HG02973 (cell line): ENCODE results near the gene NR2F6.
"Not testable (repeated sequence)": the region's sequence is repeated elsewhere in the genome, so short reads cannot be mapped to it uniquely, and the experiment has no call there.

Source experiments
- ATAC-seq: cut with Tn5 transposase; IDR thresholded peaks from one replicate; pipeline ENCODE4 v1.9.1; 2021; ENCODE audit warnings: moderate library complexity; ENCODE audit not compliant: unreplicated experiment

NR2F6 gene

DNA sequence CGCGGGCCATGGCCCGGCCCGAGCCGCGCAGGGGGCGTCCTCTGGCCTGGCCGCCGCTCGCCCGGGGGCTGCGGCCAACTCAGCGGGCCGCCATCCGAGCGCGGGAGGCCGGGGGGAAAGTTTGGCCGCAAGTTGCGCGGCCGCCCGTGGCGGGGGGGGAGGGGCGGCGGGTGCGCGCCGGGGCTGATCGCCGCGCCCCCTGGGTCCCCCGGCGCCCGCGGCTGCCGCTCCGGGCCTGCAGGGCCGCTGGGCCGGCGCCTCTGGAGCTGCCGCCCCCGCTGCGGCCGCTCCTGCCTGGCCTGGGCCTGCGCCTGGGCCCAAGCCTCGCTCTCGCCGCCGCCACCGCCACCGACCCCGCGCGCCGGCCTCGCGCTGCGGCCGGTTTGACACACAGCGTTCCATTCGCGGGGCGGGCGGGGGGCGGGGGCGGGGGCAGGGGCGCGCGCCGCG is at the start of gene NR2F6:
Gene NR2F6 (minus strand): TSS at position 385 of the 450 bp plus-strand sequence. CDS start 699 bp downstream, outside the sequence.
- peak; percentile 12 for ATAC-seq

DNA sequence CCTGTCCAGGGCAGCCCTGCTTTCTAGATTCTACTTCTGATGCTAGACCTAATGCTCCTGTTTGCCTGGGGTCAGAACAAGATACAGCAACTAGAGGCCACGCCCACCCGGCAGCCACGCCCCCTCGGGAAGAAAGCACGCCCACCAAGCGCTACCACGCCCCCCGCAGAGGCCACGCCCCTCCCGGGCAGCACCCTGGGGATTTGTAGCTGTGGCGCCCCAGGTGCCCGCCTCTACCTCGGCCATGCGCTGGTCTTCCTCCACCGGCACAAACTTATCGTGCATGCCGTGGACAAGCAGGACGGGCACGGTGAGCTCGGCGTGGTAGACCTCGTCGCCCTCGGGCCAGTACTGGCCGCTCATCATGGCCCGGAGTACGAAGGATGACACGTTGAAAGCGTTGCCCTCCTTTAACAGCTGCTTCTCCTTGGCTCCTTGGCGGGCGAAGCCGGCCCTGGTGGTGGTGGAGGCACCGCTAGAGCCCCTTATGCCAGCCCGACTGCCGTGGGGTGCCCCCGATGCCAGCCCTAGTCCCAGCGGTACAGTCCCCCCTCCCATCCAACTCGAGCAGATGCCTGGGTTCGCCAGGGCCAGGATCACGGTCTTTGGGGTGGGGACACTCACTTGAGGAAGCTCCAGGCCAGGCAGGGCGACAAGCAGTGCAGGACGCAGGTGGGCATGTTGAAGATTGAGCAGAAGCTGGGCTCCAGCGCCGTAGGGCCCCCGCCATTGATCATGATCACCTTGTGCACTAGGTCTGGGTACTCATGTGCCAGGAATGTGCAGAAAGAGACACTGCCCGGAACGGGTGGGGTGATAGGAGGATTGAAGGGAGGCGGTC is 48.6 kb upstream of the NR2F6 start:
- no peak for ATAC-seq

DNA sequence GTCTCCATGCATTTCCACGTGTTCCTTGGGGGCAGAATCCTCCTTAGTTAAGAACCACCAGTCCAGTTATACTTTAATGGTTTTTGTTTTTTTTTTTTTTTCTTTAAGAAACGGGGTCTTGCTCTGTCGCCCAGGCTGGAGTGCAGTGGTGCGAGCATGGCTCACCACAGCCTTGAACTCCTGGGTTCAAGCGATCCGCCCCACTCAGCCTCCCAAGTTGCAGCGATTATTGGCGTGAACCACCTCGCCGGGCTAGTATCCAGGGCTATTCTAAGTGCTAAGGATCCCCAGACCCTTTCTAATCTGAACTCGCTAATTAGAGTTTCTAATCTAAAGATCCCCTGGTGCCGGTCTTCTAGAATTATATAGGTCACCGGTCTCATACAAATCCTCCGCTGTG is 47.9 kb upstream of the NR2F6 start:
- ATAC-seq: no peak

DNA sequence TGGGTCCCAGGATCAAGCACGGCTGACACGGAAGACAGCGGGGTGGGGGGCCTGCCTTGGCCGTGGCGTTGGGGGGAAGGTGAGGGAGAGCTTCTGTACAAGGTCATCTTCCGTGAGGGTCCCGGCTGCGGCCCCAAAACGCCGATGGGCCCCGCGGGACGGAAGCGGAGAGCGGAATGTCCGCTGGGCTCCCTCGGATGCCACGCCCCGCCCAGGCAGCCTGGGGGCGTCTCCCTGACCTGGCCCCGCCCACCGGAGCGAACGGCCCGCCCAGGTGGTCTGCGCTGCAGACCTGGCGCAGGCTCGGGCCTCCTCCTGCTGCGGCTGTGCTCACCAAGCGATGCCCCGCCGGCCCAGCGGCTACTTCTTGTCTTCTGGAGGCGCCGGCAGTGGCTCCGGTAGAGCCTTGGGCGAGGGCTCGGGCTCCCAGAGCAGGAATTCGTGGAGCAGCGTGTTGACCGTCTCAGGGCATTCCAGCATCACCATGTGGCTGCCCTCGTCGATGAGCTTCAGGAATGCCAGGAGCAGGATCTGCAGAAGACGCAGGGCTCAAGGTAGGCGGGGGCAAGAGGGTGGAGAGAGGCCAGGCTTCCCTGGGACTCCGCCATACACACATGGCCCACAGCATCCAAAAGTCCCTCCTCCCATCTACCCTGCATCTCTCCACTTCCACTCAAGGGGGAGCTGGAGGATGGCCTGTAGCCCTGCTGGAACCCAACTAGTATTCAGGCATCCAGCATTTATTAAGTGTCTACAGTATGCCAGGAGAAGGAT is 46.8 kb upstream of the NR2F6 start:
- ATAC-seq: peak; percentile 78

DNA sequence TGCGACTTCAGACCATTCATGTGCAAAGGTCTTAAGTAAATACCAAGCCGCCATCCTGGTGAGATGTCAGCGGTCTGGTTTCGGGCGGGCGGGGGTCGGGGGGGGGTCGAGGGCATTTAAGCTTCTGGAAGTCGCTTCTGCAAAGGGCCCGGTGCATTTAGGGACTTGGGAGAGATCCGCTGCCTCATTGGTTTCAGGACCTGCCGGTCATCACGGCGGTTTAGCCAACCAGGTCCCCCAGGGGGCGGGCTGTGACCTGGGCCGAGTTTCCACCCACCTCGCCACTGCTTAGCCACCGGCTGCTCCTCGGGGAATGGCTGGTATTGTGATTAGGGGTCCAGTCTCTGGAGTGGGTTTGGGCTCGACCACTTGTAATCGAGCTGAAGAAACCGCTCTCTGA is 43.8 kb upstream of the NR2F6 start:
- ATAC-seq: no peak

- no peak for ATAC-seq
Measured at GRCh38 chr19:17286752-17287151, 41.0 kb upstream of the NR2F6 start.

- no peak for ATAC-seq
Measured at GRCh38 chr19:17286263-17286662, 40.5 kb upstream of the NR2F6 start.

GRCh38 chr19:17285415-17286135 is 39.9 kb upstream of the NR2F6 start:
- ATAC-seq: no peak

DNA sequence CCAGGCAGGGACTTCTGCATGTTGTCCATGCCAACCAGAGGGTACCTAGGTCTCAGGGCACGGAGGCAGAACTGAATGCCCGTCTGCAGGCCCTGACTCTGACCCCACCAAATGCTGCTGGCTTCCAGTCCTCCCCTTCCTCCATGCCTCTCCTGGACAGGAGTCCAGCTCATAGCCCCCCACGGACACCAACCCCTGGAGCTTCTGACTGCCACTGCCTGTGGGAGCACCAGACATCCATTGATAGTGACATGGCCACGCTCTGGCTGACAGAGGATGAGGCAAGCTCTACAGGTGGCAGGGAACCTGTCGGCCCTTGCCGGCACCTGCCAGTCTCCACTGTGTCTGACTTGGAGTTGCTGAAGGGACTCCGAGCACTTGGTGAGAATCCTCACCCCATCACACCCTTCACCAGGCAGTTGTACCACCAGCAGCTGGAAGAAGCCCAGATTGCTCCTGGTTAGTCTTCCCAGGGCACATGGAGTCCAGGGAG is 37.8 kb upstream of the NR2F6 start:
- ATAC-seq: no peak

GRCh38 chr19:17282488-17283125 is 36.9 kb upstream of the NR2F6 start:
- ATAC-seq: peak; percentile 58

DNA sequence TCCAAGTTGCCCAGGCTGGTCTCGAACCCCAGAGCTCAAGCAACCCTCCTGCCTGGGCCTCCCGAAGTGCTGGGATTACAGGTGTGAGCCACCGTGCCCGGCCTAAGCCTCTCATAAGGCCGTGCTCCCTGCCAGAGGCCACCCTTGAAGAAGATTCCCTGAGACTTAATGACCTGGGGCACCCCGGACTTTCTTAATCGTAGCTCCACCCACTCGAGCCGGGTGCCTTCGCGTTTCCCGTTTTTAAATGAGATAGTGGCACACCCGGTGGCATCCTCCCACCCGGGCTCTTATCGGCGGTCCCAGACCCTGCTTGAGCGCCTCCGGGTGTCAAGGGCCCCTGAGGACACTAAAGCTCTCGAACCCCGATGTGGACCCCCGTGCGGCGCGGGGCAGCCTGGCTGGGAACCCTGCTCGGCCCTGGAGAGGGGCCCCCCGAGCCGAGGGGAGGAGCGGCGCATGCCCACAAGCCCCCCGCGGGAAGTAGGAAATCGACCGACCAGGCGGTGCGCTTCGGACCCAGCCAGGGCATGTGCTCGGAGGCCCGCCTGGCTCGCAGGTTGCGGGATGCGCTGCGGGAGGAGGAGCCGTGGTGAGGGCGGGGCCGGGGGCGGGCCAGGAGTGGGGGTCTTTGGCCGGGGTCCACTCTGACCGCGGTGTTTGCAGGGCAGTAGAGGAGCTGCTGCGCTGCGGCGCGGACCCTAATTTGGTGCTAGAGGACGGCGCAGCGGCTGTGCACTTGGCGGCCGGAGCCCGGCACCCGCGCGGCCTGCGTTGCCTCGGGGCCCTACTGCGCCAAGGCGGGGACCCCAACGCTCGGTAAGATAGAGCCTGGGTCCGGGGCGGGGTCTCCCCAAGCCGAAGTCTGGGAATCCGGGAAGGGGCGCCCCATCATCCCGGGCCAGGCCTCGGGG is 35.9 kb upstream of the NR2F6 start, which contains the start of gene ANKLE1:
Gene ANKLE1 (plus strand): TSS at position 511 of the 914 bp plus-strand sequence. CDS start 20 bp downstream, at position 531.
- ATAC-seq: no peak

DNA sequence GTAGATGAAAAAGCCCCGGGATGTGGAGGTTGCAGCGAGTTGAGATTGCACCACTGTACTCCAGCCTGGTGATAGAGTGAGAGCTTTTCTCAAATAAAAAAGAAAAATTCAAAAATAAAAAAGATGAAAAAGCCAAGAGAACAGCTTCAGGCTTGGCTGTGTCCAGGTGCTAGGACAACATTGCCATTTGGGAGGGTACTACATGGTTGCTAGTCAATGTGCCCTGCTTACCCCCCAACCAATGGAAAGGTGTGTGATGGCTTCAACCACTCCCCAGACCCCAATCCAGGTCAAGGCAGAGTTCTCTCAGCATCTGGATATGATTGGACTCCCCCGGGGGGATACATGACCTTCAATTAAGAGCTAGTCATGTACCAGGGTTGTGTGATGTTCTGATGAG is 33.7 kb upstream of the NR2F6 start:
- no peak for ATAC-seq

DNA sequence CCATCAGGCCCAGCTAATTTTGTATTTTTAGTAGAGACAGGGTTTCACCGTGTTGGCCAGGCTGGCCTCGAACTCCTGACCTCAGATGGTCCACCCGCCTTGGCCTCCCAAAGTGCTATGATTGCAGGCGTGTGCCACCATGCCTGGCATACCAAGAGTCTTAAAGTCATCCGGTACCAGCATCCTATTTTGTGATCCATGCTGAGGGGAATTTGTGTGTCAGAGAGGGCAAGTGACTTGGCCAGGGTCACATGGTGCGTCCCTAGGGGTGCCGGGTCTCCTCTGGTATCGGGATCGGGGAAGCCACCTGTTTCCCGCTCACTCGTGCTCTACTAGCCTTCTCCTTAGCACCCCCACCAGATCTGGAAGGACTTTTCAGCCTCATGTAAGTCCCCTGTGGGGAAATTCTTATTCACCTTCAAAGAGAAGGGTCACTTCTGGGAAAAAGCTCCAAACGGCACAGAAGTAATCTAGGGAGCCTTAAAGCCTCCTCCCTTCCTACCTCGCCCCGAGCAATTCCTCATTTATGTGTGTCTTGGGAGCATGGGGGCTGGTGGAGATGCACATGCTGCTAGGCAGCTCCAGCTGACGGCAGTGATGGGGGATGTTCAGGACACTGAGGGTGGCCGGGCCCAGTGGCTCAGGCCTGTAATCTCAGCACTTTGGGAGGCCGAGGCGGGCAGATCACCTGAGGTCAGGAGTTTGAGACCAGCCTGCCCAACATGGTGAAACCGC is 29.9 kb upstream of the NR2F6 start:
- ATAC-seq: no peak

- not testable (repeated sequence) for ATAC-seq
Measured at GRCh38 chr19:17274892-17275291, 29.2 kb upstream of the NR2F6 start.

GRCh38 chr19:17268754-17269153 is 23.0 kb upstream of the NR2F6 start:
- no peak for ATAC-seq

- ATAC-seq: peak; percentile 87
Measured at GRCh38 chr19:17266975-17267788, 21.5 kb upstream of the NR2F6 start, which contains the start of gene BABAM1. Gene BABAM1, plus strand, starts transcription at chr19:17267443. Its CDS starts 1,364 bp downstream, at chr19:17268807.

- ATAC-seq: peak; percentile 3
Measured at GRCh38 chr19:17266589-17266974, 20.9 kb upstream of the NR2F6 start.

GRCh38 chr19:17266026-17266425 is 20.3 kb upstream of the NR2F6 start:
- ATAC-seq: no peak
